Middle frontal gyrus (tissue), 1 donor: ENCODE data around the gene CACNA1D.
"Not testable (repeated sequence)": the region's sequence is repeated elsewhere in the genome, so short reads cannot be mapped to it uniquely, and the experiment has no call there.

Experiments used
- DNase-seq: peaks from one replicate; pipeline ENCODE4 v3.0.0-alpha.2; 2015; ENCODE audit warnings: low spot score; ENCODE audit errors: extremely low spot score

The CACNA1D gene

GRCh38 chr3:53493963-53494791, at the start of gene CACNA1D:
Gene CACNA1D (plus strand): TSS chr3:53494611. CDS start chr3:53495167, 556 bp downstream.
- DNase-seq: no peak

GRCh38 chr3:53457068-53457467, 37.3 kb upstream of the CACNA1D start:
- DNase-seq: no peak

GRCh38 chr3:53460326-53460725, 34.1 kb upstream of the CACNA1D start:
- no peak for DNase-seq

GRCh38 chr3:53464424-53464823, 30.0 kb upstream of the CACNA1D start:
- no peak for DNase-seq

- DNase-seq: not testable (repeated sequence)
Observed at GRCh38 chr3:53469758-53470157, 24.7 kb upstream of the CACNA1D start.

GRCh38 chr3:53473422-53473821, 21.0 kb upstream of the CACNA1D start:
- no peak for DNase-seq

GRCh38 chr3:53476372-53476771, 18.0 kb upstream of the CACNA1D start:
- not testable (repeated sequence) for DNase-seq

- not testable (repeated sequence) for DNase-seq
Observed at GRCh38 chr3:53477689-53478088, 16.7 kb upstream of the CACNA1D start.

GRCh38 chr3:53478166-53478830, 16.1 kb upstream of the CACNA1D start:
- no peak for DNase-seq

- DNase-seq: no peak
Observed at GRCh38 chr3:53478921-53479664, 15.3 kb upstream of the CACNA1D start.

GRCh38 chr3:53482227-53482626, 12.2 kb upstream of the CACNA1D start:
- DNase-seq: no peak

GRCh38 chr3:53483821-53484220, 10.6 kb upstream of the CACNA1D start:
- DNase-seq: no peak

GRCh38 chr3:53484984-53485383, 9.4 kb upstream of the CACNA1D start:
- no peak for DNase-seq

- DNase-seq: no peak
Observed at GRCh38 chr3:53485675-53486403, 8.6 kb upstream of the CACNA1D start.

GRCh38 chr3:53486961-53487654, 7.3 kb upstream of the CACNA1D start:
- DNase-seq: no peak

GRCh38 chr3:53489386-53489785, 5.0 kb upstream of the CACNA1D start:
- no peak for DNase-seq

- DNase-seq: no peak
Observed at GRCh38 chr3:53489787-53490458, 4.5 kb upstream of the CACNA1D start.

- DNase-seq: no peak
Observed at GRCh38 chr3:53490459-53490968, 3.9 kb upstream of the CACNA1D start.

GRCh38 chr3:53491276-53491675, 3.1 kb upstream of the CACNA1D start:
- no peak for DNase-seq

GRCh38 chr3:53493595-53493962, 832 bp upstream of the CACNA1D start:
- DNase-seq: no peak
